Epithelial cell of alveolus of lung (primary cell): ENCODE measurements around the gene SUMF1. TPM values are rescaled to one million over a fixed set of nuclear protein-coding genes. Genes with fewer than 3 reads are reported as not detected.

Experiments used
- total RNA-seq: library from RNA; depleted of rRNA; stranded (reverse); fragments of >200 nt; gene quantifications from 2 replicates; pipeline ENCODE4 v1.2.1, GENCODE V29; 2015

The SUMF1 gene
- 42.0 and 46.2 TPM in 2 replicates for total RNA-seq

GRCh38 chr3:4466741-4467521, at the start of gene SUMF1:
Gene SUMF1 (minus strand): TSS chr3:4467269. CDS start chr3:4467245, 24 bp downstream.

GRCh38 chr3:4493014-4493940, 26.2 kb upstream of the SUMF1 start, which contains the start of gene ITPR1:
Gene ITPR1 (plus strand): TSS chr3:4493348. CDS start chr3:4516492, 23,144 bp downstream.

Other genes starting within 250 kb of the SUMF1 start
- 8.5 and 14.1 TPM in 2 replicates for gene SETMAR, start 163.9 kb downstream of the SUMF1 start, total RNA-seq
- gene ITPR1, start 26.1 kb upstream of the SUMF1 start, total RNA-seq: 11.0 and 11.2 TPM in 2 replicates